SK-N-SH (cell line): ENCODE data around the gene BAHCC1. TPM values are rescaled to one million over a fixed set of nuclear protein-coding genes. Genes with fewer than 3 reads are reported as not detected.

Experiments
- CTCF ChIA-PET: fragments of 300-600, 350-600 bp; formaldehyde crosslinking; extraction: SDS; loops from one replicate; lab custom pipeline; 2021; lab: Yijun Ruan, JAX
- POLR2A ChIA-PET: fragments of 350-600 bp; sonication (Branson Sonifier 250); formaldehyde crosslinking; extraction: SDS; loops from one replicate; lab custom pipeline; 2020; ENCODE audit warnings: antibody characterized with exemption, inconsistent platforms; lab: Yijun Ruan, JAX
- DNase-seq: peaks from one replicate; pipeline ENCODE4 v3.0.0; 2012
- H2AFZ ChIP-seq: fragments of 200-600 bp; sonication (generic); 2 replicates; pipeline ENCODE4 v1.8.1; 2016; ENCODE audit warnings: antibody characterized with exemption, mild to moderate bottlenecking, low read depth
- H3F3A ChIP-seq: fragments of 200-600 bp; sonication (generic); replicated peaks from 2 replicates; pipeline ENCODE3; 2016; ENCODE audit warnings: antibody characterized with exemption, mild to moderate bottlenecking; ENCODE audit not compliant: insufficient read depth
- H3K27ac ChIP-seq, 2 experiments: fragments of 200-500 bp in 1 of 2; fragments of 200-600 bp in 1 of 2; sonication (Bioruptor generic) in 1 of 2; sonication (generic), shearing (Covaris generic) in 1 of 2; 2 replicates each; pipeline versions ENCODE4 v1.5.1 to v1.6.1; 2014 to 2016; ENCODE audit warnings: low read depth in 2 of 2, inconsistent platforms in 1 of 2, low read length in 1 of 2, mild to moderate bottlenecking in 1 of 2, mixed read lengths in 1 of 2
- H3K27me3 ChIP-seq: fragments of 200-600 bp; sonication (generic), shearing (Covaris generic); 2 replicates; pipeline ENCODE4 v1.6.1; 2016; ENCODE audit warnings: mixed run types; ENCODE audit not compliant: insufficient read depth
- H3K36me3 ChIP-seq, 2 experiments: fragments of 200-500 bp in 1 of 2; fragments of 200-600 bp in 1 of 2; sonication (Bioruptor generic) in 1 of 2; sonication (generic) in 1 of 2; replicated peaks in 1 of 2; 2 replicates each; pipeline versions ENCODE3 to v1.5.1; 2014 to 2016; ENCODE audit warnings: low read length in 1 of 2, mild to moderate bottlenecking in 1 of 2; ENCODE audit not compliant: insufficient read depth in 2 of 2, control insufficient read depth in 1 of 2
- H3K4me1 ChIP-seq, 2 experiments: fragments of 200-500 bp in 1 of 2; fragments of 200-600 bp in 1 of 2; sonication (Bioruptor generic) in 1 of 2; sonication (generic), shearing (Covaris generic) in 1 of 2; 2 replicates each; pipeline versions ENCODE4 v1.5.1 to v1.6.1; 2014 to 2016; ENCODE audit warnings: low read depth in 1 of 2, low read length in 1 of 2, mixed run types in 1 of 2; ENCODE audit not compliant: insufficient read depth in 2 of 2, control insufficient read depth in 1 of 2
- H3K4me2 ChIP-seq: fragments of 200-600 bp; sonication (generic), shearing (Covaris generic); 2 replicates; pipeline ENCODE4 v1.6.1; 2017; ENCODE audit warnings: mixed run types
- H3K4me3 ChIP-seq, 2 experiments: fragments of 200-500 bp in 1 of 2; fragments of 200-600 bp in 1 of 2; sonication (Bioruptor generic) in 1 of 2; sonication (generic), shearing (Covaris generic) in 1 of 2; 2 replicates each; pipeline versions ENCODE4 v1.5.1 to v1.8.1; 2014 to 2016; ENCODE audit warnings: low read depth in 2 of 2, inconsistent platforms in 1 of 2, low read length in 1 of 2, mild to moderate bottlenecking in 1 of 2, mixed read lengths in 1 of 2, moderate library complexity in 1 of 2
- H3K79me2 ChIP-seq: fragments of 200-600 bp; sonication (generic); 2 replicates; pipeline ENCODE4 v1.8.1; 2017; ENCODE audit warnings: mild to moderate bottlenecking; ENCODE audit not compliant: insufficient read depth
- H3K9ac ChIP-seq: fragments of 200-600 bp; sonication (generic); 2 replicates; pipeline ENCODE4 v1.6.1; 2017; ENCODE audit warnings: mixed run types
- H3K9me2 ChIP-seq: fragments of 200-600 bp; sonication (generic); 2 replicates; pipeline ENCODE4 v1.6.1; 2017; ENCODE audit warnings: mixed run types
- H3K9me3 ChIP-seq: fragments of 200-600 bp; sonication (generic); 2 replicates; pipeline ENCODE4 v1.6.1; 2017; ENCODE audit warnings: mixed run types, mild to moderate bottlenecking, moderate library complexity
- H4K20me1 ChIP-seq: fragments of 200-600 bp; sonication (generic); 2 replicates; pipeline ENCODE4 v1.6.1; 2017; ENCODE audit warnings: mild to moderate bottlenecking, mixed run types; ENCODE audit not compliant: insufficient read depth
- CTCF ChIP-seq: fragments of 200-600 bp; sonication (generic); IDR thresholded peaks from 2 replicates; pipeline ENCODE4 v1.6.1; 2017; ENCODE audit warnings: antibody characterized with exemption, mild to moderate bottlenecking, moderate library complexity
- FOXM1 ChIP-seq: IDR thresholded peaks from 2 replicates; pipeline ENCODE4 v1.4.0; 2012; ENCODE audit warnings: low read depth, mild to moderate bottlenecking
- POLR2AphosphoS5 ChIP-seq: IDR thresholded peaks from 2 replicates; pipeline ENCODE4 v1.6.1; 2012; ENCODE audit warnings: low read depth, low read length
- RAD21 ChIP-seq: IDR thresholded peaks from 2 replicates; pipeline ENCODE4 v1.6.1; 2012; ENCODE audit warnings: mild to moderate bottlenecking, low read length
- RXRA ChIP-seq: IDR thresholded peaks from 2 replicates; pipeline ENCODE4 v1.4.0; 2012; ENCODE audit warnings: low read depth, mild to moderate bottlenecking, borderline replicate concordance
- TAF1 ChIP-seq: IDR thresholded peaks from 2 replicates; pipeline ENCODE4 v1.6.1; 2012; ENCODE audit warnings: low read depth, mild to moderate bottlenecking, low read length, moderate library complexity, borderline replicate concordance
- WGBS: methylation state at CpG from one replicate; pipeline ENCODE4 v1.1.6; 2017; ENCODE audit warnings: low lambda C conversion rate; 5-methylcytosine and 5-hydroxymethylcytosine counted together
- polyA plus RNA-seq, 3 experiments: library from polyadenylated mRNA; depleted of rRNA; stranded (reverse); fragments of >200 nt; gene quantifications; 2 replicates each; pipeline ENCODE4 v1.2.3, GENCODE V29; 2012

Gene BAHCC1
- polyA plus RNA-seq, 1 of the 3 experiments (the other 2 are of a cell fraction) = 6.4 TPM

DNA sequence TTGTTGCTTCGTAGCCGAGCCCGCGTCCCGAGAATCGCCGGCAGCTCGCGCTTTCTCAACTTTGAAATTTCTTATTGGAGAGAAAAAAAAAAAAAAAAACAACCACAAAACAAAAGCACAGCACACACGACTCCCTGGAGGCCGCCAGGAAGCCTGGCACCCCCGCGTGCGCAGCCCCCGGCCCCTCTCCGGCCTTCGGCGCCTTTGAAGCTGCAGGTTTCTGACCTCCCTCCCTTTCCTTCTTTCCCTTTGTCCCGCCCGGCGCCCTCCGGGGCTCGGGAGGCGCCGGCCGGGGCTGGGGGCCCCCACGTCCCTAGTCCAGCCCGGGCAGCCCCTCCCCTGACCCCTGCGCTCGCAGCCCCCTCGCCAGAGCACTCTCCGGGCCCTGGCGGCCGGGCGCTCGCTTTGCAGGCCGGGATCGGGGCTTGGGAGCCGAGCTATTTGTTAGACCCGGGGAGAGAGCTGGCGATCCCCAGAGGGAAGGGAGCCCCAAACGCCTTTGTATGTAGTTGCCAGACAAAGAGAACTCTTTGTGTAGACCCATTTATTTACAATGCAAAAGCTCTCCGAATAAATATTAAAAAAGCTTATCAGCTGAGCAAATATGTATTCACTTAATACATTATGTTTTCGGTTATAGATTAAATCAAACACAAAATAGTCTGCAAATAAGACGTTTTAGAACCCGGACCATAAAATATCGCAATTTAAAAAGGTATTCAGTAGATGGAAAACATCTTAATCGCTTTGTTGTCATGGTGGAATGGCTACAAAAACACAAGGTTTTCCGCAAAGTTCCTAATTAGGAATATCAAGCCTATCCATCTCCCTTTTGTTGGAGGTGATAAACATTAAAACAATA is 2.3 kb downstream of the BAHCC1 start:
- no peak for TF ChIP-seq RXRA
- no peak for TF ChIP-seq TAF1
- no peak for TF ChIP-seq POLR2AphosphoS5
- peak; percentile 54 for TF ChIP-seq CTCF
- no peak for TF ChIP-seq RAD21
- Histone ChIP-seq H4K20me1 (peaks cover 10% of the 10 kb centered on the region), H3K9me3 (no peaks in the 10 kb centered on the region), H3K27me3 (no peaks in the 10 kb centered on the region), H3K79me2 (peaks cover 73% of the 10 kb centered on the region), H2AFZ (peak overlapping the region; percentile 78), H3F3A (peaks cover 34% of the 10 kb centered on the region), H3K4me2 (peak overlapping the region; percentile 93), H3K9ac (peak overlapping the region; percentile 95), H3K4me3 (peak overlapping the region; percentile 60 to 80), H3K27ac (peak overlapping the region; percentile 83 to 89), H3K4me1 (peaks cover 35 to 73% of the 10 kb centered on the region in 2 experiments), H3K36me3 (no peaks in the 10 kb centered on the region), H3K9me2 (no peaks in the 10 kb centered on the region)
- ChIA-PET POLR2A (interaction anchor here (1.6 to 3.6 kb wide), 4 partner anchors 22 to 87 kb away, joined by 4 to 28 read pairs (median 12); no protein-coding TSS in a partner anchor), CTCF (interaction anchor here (0.6 to 8.6 kb wide), 31 partner anchors 10 to 203 kb away, joined by 3 to 104 read pairs (median 5); no protein-coding TSS in a partner anchor)
- peak; percentile 88 for DNase-seq
- WGBS = 5% methylated on average over 49 of the region's 49 CpGs

GRCh38 chr17:81398176-81398831 is 3.0 kb downstream of the BAHCC1 start:
- ChIA-PET POLR2A (interaction anchor here (0.6 to 3.6 kb wide), 6 partner anchors 21 to 87 kb away, joined by 3 to 28 read pairs (median 6); no protein-coding TSS in a partner anchor), CTCF (interaction anchor here (0.6 to 8.6 kb wide), 25 partner anchors 9 to 203 kb away, joined by 3 to 104 read pairs (median 5); no protein-coding TSS in a partner anchor)
- H4K20me1 ChIP-seq = peaks cover 8% of the 10 kb centered on the region
- no peaks in the 10 kb centered on the region for H3K9me2 ChIP-seq
- H3F3A ChIP-seq = peaks cover 36% of the 10 kb centered on the region
- peak overlapping the region; percentile 93 for H3K4me2 ChIP-seq
- TF ChIP-seq FOXM1 (0 out of 2 replicates have a peak, but pooled peaks have one; percentile 5), RXRA (no peak)
- H3K27ac ChIP-seq = peak overlapping the region; percentile 83 to 89
- peak; percentile 68 for DNase-seq
- no peaks in the 10 kb centered on the region for H3K27me3 ChIP-seq
- peak overlapping the region; percentile 60 to 80 for H3K4me3 ChIP-seq
- peak overlapping the region; percentile 68 for H2AFZ ChIP-seq
- H3K4me1 ChIP-seq = peaks cover 41 to 71% of the 10 kb centered on the region in 2 experiments
- peaks cover 71% of the 10 kb centered on the region for H3K79me2 ChIP-seq
- H3K9me3 ChIP-seq = no peaks in the 10 kb centered on the region
- WGBS = 24% methylated on average over 44 of the region's 48 CpGs
- H3K9ac ChIP-seq = peak overlapping the region; percentile 95
- no peaks in the 10 kb centered on the region for H3K36me3 ChIP-seq
